Keratinocyte (primary cell): ENCODE results near the gene NSUN2. TPM values are rescaled to one million over a fixed set of nuclear protein-coding genes. Genes with fewer than 3 reads are reported as not detected.

ENCODE experiments used
- DNase-seq: peaks from one replicate; pipeline ENCODE4 v3.0.0-alpha.2; 2011; ENCODE audit warnings: low read depth, missing footprints, low spot score
- FAIRE-seq: peaks from 2 replicates; lab custom pipeline; 2011; peaks lifted over from hg19 to GRCh38; lab: Jason Lieb, UNC
- H2AFZ ChIP-seq: 2 replicates; pipeline ENCODE4 v1.6.0; 2012; ENCODE audit warnings: low read length, control low read depth, inconsistent platforms; ENCODE audit not compliant: control insufficient read depth
- H3K27ac ChIP-seq: 2 replicates; pipeline ENCODE4 v1.5.1; 2011; ENCODE audit warnings: low read length; ENCODE audit not compliant: control insufficient read depth, insufficient read depth
- H3K27me3 ChIP-seq: 3 replicates; pipeline ENCODE4 v1.6.0; 2011; ENCODE audit warnings: low read length; ENCODE audit not compliant: control insufficient read depth, insufficient read depth; ENCODE audit errors: extremely low read depth
- H3K36me3 ChIP-seq, 2 experiments: 2 replicates in 1 of 2; 3 replicates in 1 of 2; pipeline ENCODE4 v1.5.1; 2011; ENCODE audit warnings: low read length in 2 of 2, mild to moderate bottlenecking in 1 of 2; ENCODE audit not compliant: control insufficient read depth in 2 of 2, insufficient read depth in 2 of 2; ENCODE audit errors: extremely low read depth in 1 of 2
- H3K4me1 ChIP-seq: 3 replicates; pipeline ENCODE4 v1.5.1; 2011; ENCODE audit warnings: low read length; ENCODE audit not compliant: control insufficient read depth, insufficient read depth; ENCODE audit errors: extremely low read depth
- H3K4me2 ChIP-seq: 3 replicates; pipeline ENCODE4 v1.6.0; 2011; ENCODE audit warnings: low read depth, low read length; ENCODE audit not compliant: control insufficient read depth, insufficient read depth; ENCODE audit errors: extremely low read depth
- H3K4me3 ChIP-seq, 3 experiments: fragments of 200-600 bp in 1 of 3; sonication (generic) in 1 of 3; 2 replicates in 2 of 3; 3 replicates in 1 of 3; pipeline ENCODE4 v1.5.1; 2011 to 2016; ENCODE audit warnings: low read length in 3 of 3, mild to moderate bottlenecking in 3 of 3, control low read depth in 2 of 3, inconsistent platforms in 1 of 3, low read depth in 1 of 3, mixed read lengths in 1 of 3, mixed run types in 1 of 3, moderate library complexity in 1 of 3; ENCODE audit not compliant: control insufficient read depth in 2 of 3, insufficient read depth in 2 of 3; ENCODE audit errors: extremely low read depth in 1 of 3
- H3K79me2 ChIP-seq: 2 replicates; pipeline ENCODE4 v1.6.0; 2012; ENCODE audit warnings: low read length; ENCODE audit not compliant: control insufficient read depth, insufficient read depth
- H3K9ac ChIP-seq: 3 replicates; pipeline ENCODE4 v1.6.0; 2011; ENCODE audit warnings: low read length; ENCODE audit not compliant: control insufficient read depth, insufficient read depth; ENCODE audit errors: extremely low read depth
- H3K9me1 ChIP-seq: 3 replicates; pipeline ENCODE4 v1.6.0; 2011; ENCODE audit warnings: low read length; ENCODE audit not compliant: control insufficient read depth, insufficient read depth; ENCODE audit errors: extremely low read depth
- H3K9me3 ChIP-seq: 2 replicates; pipeline ENCODE4 v1.5.1; 2012; ENCODE audit warnings: low read depth, low read length; ENCODE audit not compliant: control insufficient read depth
- H4K20me1 ChIP-seq: 3 replicates; pipeline ENCODE4 v1.6.0; 2011; ENCODE audit warnings: low read length; ENCODE audit not compliant: control insufficient read depth, insufficient read depth; ENCODE audit errors: extremely low read depth
- CTCF ChIP-seq, 3 experiments: IDR thresholded peaks in 1 of 3; conservative IDR thresholded peaks in 1 of 3; optimal IDR thresholded peaks in 1 of 3; 2 replicates in 2 of 3; 3 replicates in 1 of 3; pipeline versions ENCODE3 to v1.5.1; 2011; ENCODE audit warnings: low read length in 3 of 3, mild to moderate bottlenecking in 3 of 3, moderate library complexity in 2 of 3, control low read depth in 1 of 3, inconsistent platforms in 1 of 3; ENCODE audit not compliant: insufficient read depth in 2 of 3; ENCODE audit errors: extremely low read depth in 1 of 3
- EZH2 ChIP-seq: IDR thresholded peaks from one replicate; pipeline ENCODE4 v1.6.1; 2012; ENCODE audit warnings: inconsistent platforms, mild to moderate bottlenecking, low read length, moderate library complexity
- dilution Hi-C: fragments of 300-500 bp; cut with MboI; formaldehyde crosslinking; loops from one replicate; pipeline ENCODE4 v1.7.0; 2020; ENCODE audit warnings: low sequenced_read_pairs; ENCODE audit not compliant: extremely low pct_ligation_motif_present
- polyA plus RNA-seq, 5 experiments: library from polyadenylated mRNA; depleted of rRNA in 3 of 5; stranded (reverse) in 3 of 5; stranded (forward) in 1 of 5; unstranded in 1 of 5; fragments of >200 nt; gene quantifications; 1 replicate in 1 of 5; 2 replicates in 3 of 5; 3 replicates in 1 of 5; pipeline versions ENCODE4 v1.2.1 to v1.2.3, GENCODE V29; 2011 to 2012; ENCODE audit warnings: missing spikeins in 2 of 5, low read depth in 1 of 5, low replicate concordance in 1 of 5

Gene NSUN2
- polyA plus RNA-seq, 1 donor (not counting 4 experiments of a cell fraction or from before 2014, with no cell fraction given), result 91.2 TPM

- no peak overlapping the region for H3K9ac ChIP-seq
- H3K4me2 ChIP-seq, result no peak overlapping the region
- H2AFZ ChIP-seq, result no peak overlapping the region
- H3K27me3 ChIP-seq, result no peaks in the 10 kb centered on the region
- DNase-seq (no peak), FAIRE-seq (no peak)
- TF ChIP-seq EZH2 (no peak), CTCF (optimal IDR thresholded peaks at IDR 0.05 in 1 of 3, IDR thresholded peaks at IDR 0.05 in 1 of 3, conservative IDR thresholded peaks at IDR 0.05 in 1 of 3; ENCODE audit: extremely low read depth in 1 of 3, insufficient read depth in 2 of 3, low read length in 3 of 3) (no peak)
- H4K20me1 ChIP-seq, result no peaks in the 10 kb centered on the region
- H3K36me3 ChIP-seq, result no peaks in the 10 kb centered on the region
- no peak overlapping the region for H3K4me3 ChIP-seq
- H3K4me1 ChIP-seq, result no peaks in the 10 kb centered on the region
- H3K79me2 ChIP-seq, result no peaks in the 10 kb centered on the region
- H3K27ac ChIP-seq, result no peak overlapping the region
- dilution Hi-C loops, result no loop called here
- no peaks in the 10 kb centered on the region for H3K9me3 ChIP-seq
- no peaks in the 10 kb centered on the region for H3K9me1 ChIP-seq
Observed at GRCh38 chr5:6568383-6568782, 64.5 kb downstream of the NSUN2 start.

- no peak for DNase-seq
- no peaks in the 10 kb centered on the region for H3K27me3 ChIP-seq
Observed at GRCh38 chr5:6567835-6568234, 65.0 kb downstream of the NSUN2 start.

More at GRCh38 chr5:6567835-6568234, 65.0 kb downstream of the NSUN2 start:
- Histone ChIP-seq H3K9ac (no peak overlapping the region), H3K9me1 (no peaks in the 10 kb centered on the region), H4K20me1 (no peaks in the 10 kb centered on the region), H3K4me3 (no peak overlapping the region), H3K4me1 (no peaks in the 10 kb centered on the region), H3K9me3 (no peaks in the 10 kb centered on the region), H3K4me2 (no peak overlapping the region), H3K36me3 (no peaks in the 10 kb centered on the region), H3K79me2 (no peaks in the 10 kb centered on the region), H3K27ac (no peak overlapping the region), H2AFZ (no peak overlapping the region)
- dilution Hi-C loops, result no loop called here
- TF ChIP-seq CTCF (optimal IDR thresholded peaks at IDR 0.05 in 1 of 3, IDR thresholded peaks at IDR 0.05 in 1 of 3, conservative IDR thresholded peaks at IDR 0.05 in 1 of 3; ENCODE audit: extremely low read depth in 1 of 3, insufficient read depth in 2 of 3, low read length in 3 of 3) (no peak), EZH2 (no peak)
- no peak for FAIRE-seq
